ENCODE measurements around the gene KIF3B. TPM values are rescaled to one million over a fixed set of nuclear protein-coding genes. Genes with fewer than 3 reads are reported as not detected.

Gene KIF3B
- total and polyA plus RNA-seq, 2 of the 13 experiments (the other 11 are each of a cell fraction or from before 2014, with no cell fraction given): 23.6 to 28.8 TPM

GRCh38 chr20:32289299-32289660 lies 11.8 kb downstream of the KIF3B start (continued):
- peak; percentile 92 for TF ChIP-seq ARID2 (CRISPR knock-in tag; IDR thresholded peaks at IDR 0.05; ENCODE audit: borderline replicate concordance)
- TF ChIP-seq CBX5 (CRISPR knock-in tag; IDR thresholded peaks at IDR 0.05; ENCODE audit: borderline replicate concordance): peak; percentile 81
- TF ChIP-seq, protein P1, sequence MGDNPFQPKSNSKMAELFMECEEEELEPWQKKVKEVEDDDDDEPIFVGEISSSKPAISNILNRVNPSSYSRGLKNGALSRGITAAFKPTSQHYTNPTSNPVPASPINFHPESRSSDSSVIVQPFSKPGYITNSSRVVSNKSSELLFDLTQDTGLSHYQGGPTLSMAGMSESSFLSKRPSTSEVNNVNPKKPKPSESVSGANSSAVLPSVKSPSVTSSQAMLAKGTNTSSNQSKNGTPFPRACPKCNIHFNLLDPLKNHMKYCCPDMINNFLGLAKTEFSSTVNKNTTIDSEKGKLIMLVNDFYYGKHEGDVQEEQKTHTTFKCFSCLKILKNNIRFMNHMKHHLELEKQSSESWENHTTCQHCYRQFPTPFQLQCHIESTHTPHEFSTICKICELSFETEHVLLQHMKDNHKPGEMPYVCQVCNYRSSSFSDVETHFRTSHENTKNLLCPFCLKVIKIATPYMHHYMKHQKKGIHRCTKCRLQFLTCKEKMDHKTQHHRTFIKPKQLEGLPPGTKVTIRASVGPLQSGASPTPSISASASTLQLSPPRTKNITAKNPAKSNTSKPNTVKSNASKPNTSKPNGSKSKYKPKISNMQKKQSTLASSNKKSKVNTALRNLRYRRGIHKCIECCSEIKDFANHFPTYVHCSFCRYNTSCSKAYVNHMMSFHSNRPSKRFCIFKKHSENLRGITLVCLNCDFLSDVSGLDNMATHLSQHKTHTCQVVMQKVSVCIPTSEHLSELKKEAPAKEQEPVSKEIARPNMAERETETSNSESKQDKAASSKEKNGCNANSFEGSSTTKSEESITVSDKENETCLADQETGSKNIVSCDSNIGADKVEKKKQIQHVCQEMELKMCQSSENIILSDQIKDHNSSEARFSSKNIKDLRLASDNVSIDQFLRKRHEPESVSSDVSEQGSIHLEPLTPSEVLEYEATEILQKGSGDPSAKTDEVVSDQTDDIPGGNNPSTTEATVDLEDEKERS (CRISPR knock-in tag; IDR thresholded peaks at IDR 0.05): peak; percentile 99
- TF ChIP-seq, protein P2, sequence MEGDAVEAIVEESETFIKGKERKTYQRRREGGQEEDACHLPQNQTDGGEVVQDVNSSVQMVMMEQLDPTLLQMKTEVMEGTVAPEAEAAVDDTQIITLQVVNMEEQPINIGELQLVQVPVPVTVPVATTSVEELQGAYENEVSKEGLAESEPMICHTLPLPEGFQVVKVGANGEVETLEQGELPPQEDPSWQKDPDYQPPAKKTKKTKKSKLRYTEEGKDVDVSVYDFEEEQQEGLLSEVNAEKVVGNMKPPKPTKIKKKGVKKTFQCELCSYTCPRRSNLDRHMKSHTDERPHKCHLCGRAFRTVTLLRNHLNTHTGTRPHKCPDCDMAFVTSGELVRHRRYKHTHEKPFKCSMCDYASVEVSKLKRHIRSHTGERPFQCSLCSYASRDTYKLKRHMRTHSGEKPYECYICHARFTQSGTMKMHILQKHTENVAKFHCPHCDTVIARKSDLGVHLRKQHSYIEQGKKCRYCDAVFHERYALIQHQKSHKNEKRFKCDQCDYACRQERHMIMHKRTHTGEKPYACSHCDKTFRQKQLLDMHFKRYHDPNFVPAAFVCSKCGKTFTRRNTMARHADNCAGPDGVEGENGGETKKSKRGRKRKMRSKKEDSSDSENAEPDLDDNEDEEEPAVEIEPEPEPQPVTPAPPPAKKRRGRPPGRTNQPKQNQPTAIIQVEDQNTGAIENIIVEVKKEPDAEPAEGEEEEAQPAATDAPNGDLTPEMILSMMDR (CRISPR knock-in tag; IDR thresholded peaks at IDR 0.05): 0 out of 2 replicates have a peak, but pooled peaks have one; percentile 15
- peak; percentile 3 for TF ChIP-seq YY1 (IDR thresholded peaks at IDR 0.05; ENCODE audit: insufficient read depth, insufficient replicate concordance, low read depth, low read length)
- TF ChIP-seq ZFP90 (CRISPR knock-in tag; IDR thresholded peaks at IDR 0.05; ENCODE audit: borderline replicate concordance): 0 out of 2 replicates have a peak, but pooled peaks have one; percentile 71
- TF ChIP-seq NCOA1 (CRISPR knock-in tag; IDR thresholded peaks at IDR 0.05): peak; percentile 52; the same call in 1 of the 2 replicates
- peak; percentile 77; the same call in 1 of the 2 replicates for TF ChIP-seq ZBTB10 (CRISPR knock-in tag; IDR thresholded peaks at IDR 0.05; ENCODE audit: borderline replicate concordance)
- TF ChIP-seq DMAP1 (CRISPR knock-in tag; IDR thresholded peaks at IDR 0.05): peak; percentile 11; the same call in 1 of the 2 replicates
- peak; percentile 58; the same call in 1 of the 2 replicates for TF ChIP-seq MYC (CRISPR knock-in tag; IDR thresholded peaks at IDR 0.05; ENCODE audit: borderline replicate concordance)
- TF ChIP-seq KDM5B (CRISPR knock-in tag; IDR thresholded peaks at IDR 0.05; ENCODE audit: borderline replicate concordance): peak; percentile 71; the same call in 1 of the 2 replicates
- peak; percentile 99 for TF ChIP-seq ZNF460 (CRISPR knock-in tag; IDR thresholded peaks at IDR 0.05; ENCODE audit: borderline replicate concordance)
- peak; percentile 79 for TF ChIP-seq ZNF317 (CRISPR knock-in tag; IDR thresholded peaks at IDR 0.05)
- 0 out of 2 replicates have a peak, but pooled peaks have one; percentile 38 for TF ChIP-seq ZNF501 (CRISPR knock-in tag; IDR thresholded peaks at IDR 0.05)
- TF ChIP-seq FOXK1 (CRISPR knock-in tag; IDR thresholded peaks at IDR 0.05; ENCODE audit: borderline replicate concordance, low read depth): 0 out of 2 replicates have a peak, but pooled peaks have one; percentile 3
